ENCODE measurements around the gene PAXIP1.

GRCh38 chr7:154931906-154932305 is 71.0 kb downstream of the PAXIP1 start:
- TF ChIP-seq CTCF (IDR thresholded peaks at IDR 0.05) = no peak
- TF ChIP-seq POLR2AphosphoS5 (IDR thresholded peaks at IDR 0.05) = no peak
- TF ChIP-seq EP300 (IDR thresholded peaks at IDR 0.05) = no peak
- no peak for TF ChIP-seq POLR2A (IDR thresholded peaks at IDR 0.05)

Measured in suprapubic skin (tissue), 4 donors.